RWPE2 (cell line): ENCODE measurements around the gene TOM1L2.

Experiments used
- ATAC-seq: fragments of 200-7000 bp; cut with Tn5 transposase; 3 replicates; pipeline ENCODE4 v1.9.1; 2021; ENCODE audit warnings: low read depth
- DNase-seq: peaks from one replicate; pipeline ENCODE4 v3.0.0-alpha.2; 2020; ENCODE audit warnings: low spot score
- H3K27ac ChIP-seq: fragments of 450-650 bp; 2 replicates; pipeline ENCODE4 v1.5.1; 2017; ENCODE audit warnings: mild to moderate bottlenecking; ENCODE audit not compliant: poor library complexity, severe bottlenecking
- H3K27me3 ChIP-seq: fragments of 250-450 bp; sonication (Bioruptor Pico); 2 replicates; pipeline ENCODE4 v1.5.1; 2021; ENCODE audit warnings: mild to moderate bottlenecking, moderate library complexity; ENCODE audit not compliant: insufficient read depth, poor library complexity, severe bottlenecking
- H3K36me3 ChIP-seq: fragments of 250-450 bp; sonication (Bioruptor Pico); 2 replicates; pipeline ENCODE4 v1.5.1; 2020; ENCODE audit warnings: low read depth, mild to moderate bottlenecking, moderate library complexity
- H3K4me1 ChIP-seq: fragments of 250-450 bp; sonication (Bioruptor Pico); 2 replicates; pipeline ENCODE4 v1.5.1; 2021; ENCODE audit warnings: mild to moderate bottlenecking, moderate library complexity; ENCODE audit not compliant: insufficient read depth, poor library complexity, severe bottlenecking
- H3K4me3 ChIP-seq: fragments of 250-450 bp; sonication (Bioruptor Pico); 2 replicates; pipeline ENCODE4 v1.5.1; 2021; ENCODE audit warnings: mild to moderate bottlenecking, moderate library complexity; ENCODE audit not compliant: severe bottlenecking
- H3K9me3 ChIP-seq: fragments of 250-450 bp; sonication (Bioruptor Pico); 2 replicates; pipeline ENCODE4 v1.5.1; 2021; ENCODE audit warnings: mild to moderate bottlenecking, moderate library complexity; ENCODE audit not compliant: severe bottlenecking
- CTCF ChIP-seq: fragments of 450-650 bp; IDR thresholded peaks from one replicate; pipeline ENCODE4 v1.5.1; 2017; ENCODE audit warnings: mild to moderate bottlenecking, moderate library complexity; ENCODE audit not compliant: poor library complexity, severe bottlenecking

Gene TOM1L2

DNA sequence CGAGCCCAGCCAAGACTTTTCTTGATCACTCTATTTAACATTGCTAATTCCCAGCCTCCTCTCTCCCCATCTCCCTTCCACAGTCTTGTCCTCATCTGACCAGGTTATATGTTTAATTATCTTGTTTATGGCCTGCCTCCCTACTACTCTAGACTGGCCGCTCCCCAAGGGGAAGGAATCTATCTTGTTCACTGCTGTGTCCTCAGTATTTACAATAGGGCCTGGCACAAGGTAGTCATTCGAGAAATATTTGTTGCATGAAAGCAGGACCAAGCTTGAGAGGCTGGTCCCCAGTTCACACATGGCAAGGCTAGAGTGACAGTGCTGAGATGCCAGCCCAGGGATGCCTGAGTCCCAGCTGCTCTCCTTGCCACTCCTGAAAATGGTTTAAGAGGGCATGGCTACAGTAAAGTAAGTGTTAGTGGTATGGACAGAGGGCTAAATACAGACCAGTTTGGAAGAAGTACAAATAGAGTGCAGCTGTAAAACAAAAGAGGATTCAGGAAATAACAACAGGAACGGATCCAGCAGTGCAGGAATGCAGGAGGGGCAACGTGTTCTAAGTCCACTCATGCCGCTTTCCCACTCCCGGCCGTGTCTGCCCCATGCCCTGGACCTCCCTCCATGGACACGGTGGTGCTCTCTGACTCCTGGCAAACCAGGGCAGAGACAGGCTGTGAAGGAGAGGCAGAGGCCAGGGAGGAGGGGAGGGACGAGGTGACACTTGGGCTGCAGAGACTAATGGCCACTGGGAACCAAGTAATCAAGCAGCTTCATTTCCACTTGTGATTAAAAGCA, 65.6 kb downstream of the TOM1L2 start:
- DNase-seq: no peak
- Histone ChIP-seq H3K9me3 (no peaks in the 10 kb centered on the region), H3K4me1 (peaks cover under 1% of the 10 kb centered on the region), H3K36me3 (peaks cover 8% of the 10 kb centered on the region; the same call in 1 of the 2 replicates), H3K4me3 (no peak overlapping the region), H3K27ac (no peak overlapping the region), H3K27me3 (no peaks in the 10 kb centered on the region)
- no peak for ATAC-seq
- no peak for TF ChIP-seq CTCF

GRCh38 chr17:17905036-17905320, 67.2 kb downstream of the TOM1L2 start:
- no peaks in the 10 kb centered on the region for H3K9me3 ChIP-seq
- no peaks in the 10 kb centered on the region for H3K27me3 ChIP-seq
- ATAC-seq (no peak), DNase-seq (no peak)
- peaks cover 8% of the 10 kb centered on the region; the same call in 1 of the 2 replicates for H3K36me3 ChIP-seq
- no peak overlapping the region for H3K4me3 ChIP-seq
- H3K4me1 ChIP-seq: peaks cover 17% of the 10 kb centered on the region
- no peak overlapping the region for H3K27ac ChIP-seq
- TF ChIP-seq CTCF: no peak

DNA sequence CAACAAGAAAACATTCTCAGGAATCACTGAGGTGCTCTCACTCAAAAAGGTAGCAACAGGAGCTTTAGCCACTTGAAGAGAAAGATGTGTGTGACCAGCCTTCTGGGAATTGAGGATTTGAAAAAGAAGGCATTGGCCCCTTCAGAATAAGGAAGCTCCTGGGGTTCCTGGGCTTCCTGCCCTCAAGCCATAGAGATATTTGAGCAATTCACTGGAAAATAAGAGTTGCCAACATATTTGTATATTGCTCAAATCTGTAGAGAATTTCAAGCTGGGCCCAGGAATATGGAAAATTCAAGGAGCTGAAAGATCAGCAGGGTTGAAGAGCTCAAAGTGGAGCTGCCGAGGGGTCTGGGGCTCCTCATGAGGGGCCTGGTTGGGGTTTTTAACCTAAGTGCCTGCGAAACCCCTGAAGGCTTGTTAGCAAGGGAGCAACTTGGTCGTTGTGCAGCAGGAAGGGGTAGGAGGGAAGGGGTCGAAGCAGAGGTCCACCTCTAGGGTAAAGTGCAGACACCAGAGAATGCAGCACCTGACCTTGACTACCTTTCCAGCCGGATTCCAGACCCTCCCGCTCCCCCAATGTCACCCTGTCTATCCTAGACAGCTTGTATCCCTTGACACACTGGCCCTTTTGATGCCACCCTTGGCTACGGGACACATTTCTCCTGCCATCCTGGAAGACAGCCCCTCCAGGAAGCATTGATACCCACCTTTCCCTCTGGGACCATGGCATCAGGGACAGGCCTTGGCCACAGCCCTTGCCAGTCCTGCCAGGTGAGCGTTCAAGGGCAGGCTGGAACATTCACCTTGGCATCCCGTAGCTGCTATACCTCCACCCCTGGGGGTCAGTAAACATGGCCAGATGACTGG, 67.8 kb downstream of the TOM1L2 start:
- Histone ChIP-seq H3K36me3 (peaks cover 12% of the 10 kb centered on the region), H3K4me3 (no peak overlapping the region), H3K9me3 (no peaks in the 10 kb centered on the region), H3K27ac (no peak overlapping the region), H3K4me1 (peaks cover 18% of the 10 kb centered on the region), H3K27me3 (no peaks in the 10 kb centered on the region)
- TF ChIP-seq CTCF: no peak
- DNase-seq (no peak), ATAC-seq (no peak)

GRCh38 chr17:17902877-17903276, 69.3 kb downstream of the TOM1L2 start:
- Histone ChIP-seq H3K4me3 (no peak overlapping the region), H3K27ac (no peak overlapping the region), H3K36me3 (peaks cover 26% of the 10 kb centered on the region), H3K9me3 (no peaks in the 10 kb centered on the region), H3K4me1 (peaks cover 18% of the 10 kb centered on the region), H3K27me3 (no peaks in the 10 kb centered on the region)
- DNase-seq (no peak), ATAC-seq (no peak)
- TF ChIP-seq CTCF: no peak

DNA sequence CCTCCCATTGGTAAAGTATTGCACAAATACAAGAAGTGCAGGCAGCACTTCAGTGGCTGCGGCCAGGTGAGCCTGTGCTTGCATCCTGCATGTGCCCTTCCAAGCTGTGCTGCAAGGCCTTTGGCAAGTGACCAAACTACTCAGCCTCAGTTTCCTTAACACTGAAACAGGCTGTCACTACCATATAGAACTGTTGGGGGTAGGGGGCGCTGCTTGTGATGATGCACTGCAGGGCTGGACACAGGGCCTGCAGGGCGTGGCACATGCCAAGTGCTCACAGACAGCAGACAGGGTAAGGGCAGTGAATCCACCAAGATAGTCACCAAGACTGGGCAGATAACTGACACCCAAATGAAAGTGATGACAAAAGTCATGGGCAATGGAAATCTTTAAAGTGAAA, 69.8 kb downstream of the TOM1L2 start:
- Histone ChIP-seq H3K4me1 (peaks cover 18% of the 10 kb centered on the region), H3K27me3 (no peaks in the 10 kb centered on the region), H3K9me3 (no peaks in the 10 kb centered on the region), H3K4me3 (no peak overlapping the region), H3K27ac (no peak overlapping the region), H3K36me3 (peaks cover 28% of the 10 kb centered on the region)
- DNase-seq: no peak
- ATAC-seq: no peak
- TF ChIP-seq CTCF: peak; percentile 11
